Activated CD4-positive, alpha-beta T cell treated with anti-CD3 and anti-CD28 coated beads, Interleukin-2, amount 50 U/mL, for 1 hour (primary cell): ENCODE results near the gene CNTNAP5.

ENCODE experiments used
- DNase-seq: peaks from one replicate; pipeline ENCODE4 v3.0.0-alpha.2; 2020

Gene CNTNAP5

DNA sequence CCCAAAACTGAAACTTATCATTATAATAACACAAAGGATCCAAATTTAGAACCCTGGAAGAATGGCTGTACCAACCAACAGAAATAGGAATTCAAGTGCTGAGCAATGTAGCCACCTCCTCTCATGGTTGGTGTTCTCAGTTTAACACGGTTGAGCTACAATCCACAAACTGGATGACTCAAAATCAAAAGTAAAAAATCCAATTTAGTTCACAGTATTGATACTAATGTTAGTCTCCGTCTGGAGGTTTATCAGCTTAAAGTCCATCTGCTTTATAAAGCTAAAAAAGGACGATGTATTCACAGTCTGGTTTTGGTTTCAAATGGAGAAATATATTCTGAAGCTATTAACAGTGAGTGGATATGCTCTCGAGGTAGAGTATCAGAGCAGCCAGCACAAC, 40.5 kb downstream of the CNTNAP5 start:
- no peak for DNase-seq

DNA sequence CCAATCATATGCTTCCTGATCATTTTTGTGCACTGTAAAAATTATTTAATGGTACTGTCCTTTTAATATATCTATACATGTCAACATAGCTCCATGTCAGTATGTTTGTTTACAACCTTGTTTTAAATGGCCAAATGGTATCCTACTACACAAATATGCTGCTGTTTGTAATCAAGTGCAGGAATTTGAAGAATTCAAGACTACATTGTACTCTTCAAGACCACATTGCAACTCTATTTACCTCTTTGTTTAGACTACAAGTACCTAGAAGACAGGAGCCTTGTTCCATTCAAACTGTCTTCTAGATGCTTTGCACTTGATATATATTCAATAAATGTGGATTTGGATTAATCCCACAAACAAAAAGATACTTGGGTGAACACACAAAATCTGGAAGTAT, 41.7 kb downstream of the CNTNAP5 start:
- no peak for DNase-seq

DNA sequence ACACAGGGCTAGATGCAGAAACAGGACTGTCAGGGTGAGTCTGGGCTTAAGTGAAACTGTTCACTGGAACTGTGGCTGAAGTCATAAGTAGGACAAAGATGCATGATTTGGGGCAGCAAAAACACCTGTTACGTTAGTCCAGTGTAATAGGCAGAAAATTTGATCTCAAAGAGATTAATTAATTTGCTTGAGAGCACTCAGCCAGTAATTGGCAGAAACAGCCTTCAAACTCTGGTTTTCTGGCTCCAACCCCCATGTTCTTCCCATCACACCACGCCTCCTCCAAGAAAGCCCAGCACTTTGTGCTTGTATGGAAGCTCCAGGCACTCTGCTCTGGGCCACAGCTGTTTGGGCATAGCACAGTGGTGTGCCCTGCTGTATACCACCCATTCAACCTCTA, 54.0 kb downstream of the CNTNAP5 start:
- DNase-seq = no peak

DNA sequence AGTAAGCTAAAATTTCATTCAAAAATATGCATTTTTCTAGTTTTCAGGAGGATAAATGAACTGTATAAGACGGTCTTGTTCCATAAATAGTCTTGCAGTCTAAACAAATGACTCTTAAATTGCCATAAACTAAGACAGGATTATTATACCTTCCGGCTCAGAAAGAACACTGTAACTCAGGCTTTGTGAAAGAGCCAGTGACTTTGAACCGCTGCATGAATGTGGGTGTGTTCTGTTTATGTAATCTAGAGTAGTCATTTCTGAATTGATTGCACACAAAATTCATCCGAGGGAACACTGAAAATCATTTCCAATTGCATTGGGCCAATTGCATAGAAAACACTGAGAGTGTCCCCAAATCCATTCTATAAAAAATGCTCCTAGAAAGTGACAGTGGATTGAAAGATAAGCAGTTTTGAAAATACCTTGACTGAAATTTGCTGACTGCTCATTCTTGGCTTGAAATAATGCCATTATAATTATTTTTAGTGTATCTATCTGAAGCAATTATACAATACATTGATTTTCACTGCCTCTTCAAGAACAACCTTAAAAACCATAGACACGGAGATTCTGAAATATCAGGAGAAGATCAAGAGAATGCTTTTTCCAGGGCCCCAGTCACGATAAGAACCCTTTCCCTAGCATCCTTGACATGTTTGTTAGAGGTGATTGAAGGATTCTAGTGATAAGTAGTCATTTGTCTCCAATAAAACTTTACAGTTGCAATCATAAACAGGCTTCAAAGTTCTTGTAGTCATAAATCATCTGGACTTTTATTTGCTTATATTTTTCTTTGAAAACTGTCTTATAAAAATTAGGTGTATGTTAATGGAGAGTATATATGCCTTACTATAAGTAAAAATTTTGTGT, 55.4 kb downstream of the CNTNAP5 start:
- no peak for DNase-seq

DNA sequence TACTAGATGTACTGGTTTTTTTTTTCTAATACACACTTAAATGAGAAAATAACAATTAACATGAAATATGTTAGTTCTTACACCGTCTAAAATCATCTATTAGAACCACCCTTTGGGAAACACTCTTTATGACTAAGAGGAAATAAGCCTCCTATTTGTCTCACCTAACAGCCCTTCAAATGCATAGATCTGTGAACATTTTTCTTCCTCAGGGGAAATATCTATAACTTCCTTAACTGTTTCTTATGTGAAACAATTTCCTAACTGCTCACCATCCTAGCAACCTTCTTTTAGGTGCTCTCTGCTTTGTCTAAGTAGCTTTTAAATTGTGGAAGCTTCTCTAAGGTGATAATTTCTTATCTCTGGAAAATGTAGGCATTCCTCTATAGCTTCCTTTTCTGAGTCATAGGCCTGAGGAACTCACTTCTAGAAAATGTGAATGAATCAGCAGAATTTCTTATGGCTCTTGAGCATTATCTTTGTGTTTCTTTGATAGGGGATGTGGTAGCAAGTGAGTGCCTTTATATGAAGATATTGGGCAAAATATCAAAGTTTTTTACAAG, 56.1 kb downstream of the CNTNAP5 start:
- DNase-seq = no peak

DNA sequence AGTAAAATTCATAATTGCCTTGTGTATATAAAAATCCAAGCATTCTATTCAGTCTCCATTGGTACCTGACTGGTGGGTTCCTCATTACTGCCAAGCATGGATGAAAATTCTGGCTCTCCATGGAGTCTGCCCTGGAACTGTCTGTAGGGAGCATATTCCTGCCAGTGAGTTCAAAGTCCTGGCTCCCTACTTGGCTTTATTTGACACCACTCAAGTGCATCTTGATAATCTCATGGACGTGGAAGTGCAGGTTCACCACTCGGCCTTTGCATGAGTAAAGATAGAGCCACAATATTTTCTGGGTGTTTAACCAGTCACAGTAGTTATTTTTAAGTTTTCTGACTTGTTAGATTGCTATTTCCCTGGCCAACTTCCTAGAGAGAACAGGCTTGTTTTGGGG, 63.5 kb downstream of the CNTNAP5 start:
- DNase-seq = no peak

DNA sequence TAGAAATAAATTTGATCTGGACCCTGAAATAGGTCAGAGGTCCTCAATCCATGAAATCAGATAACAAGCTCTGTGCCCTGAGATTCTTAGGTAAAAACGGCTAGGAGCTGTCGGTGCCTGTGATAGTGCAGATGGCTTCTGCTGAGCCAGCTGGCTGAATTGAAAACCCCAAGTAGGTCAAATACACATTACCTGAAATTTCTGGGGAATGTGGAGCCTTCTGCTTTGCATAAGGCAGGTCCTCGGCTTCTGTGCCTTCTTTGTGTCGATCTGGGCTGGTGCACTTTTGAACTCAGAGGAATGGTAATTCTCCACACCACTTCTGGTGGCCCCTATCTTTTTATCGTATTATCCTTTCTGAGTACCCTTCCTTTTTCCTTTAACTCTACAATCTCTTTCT, 66.6 kb downstream of the CNTNAP5 start:
- DNase-seq = no peak

DNA sequence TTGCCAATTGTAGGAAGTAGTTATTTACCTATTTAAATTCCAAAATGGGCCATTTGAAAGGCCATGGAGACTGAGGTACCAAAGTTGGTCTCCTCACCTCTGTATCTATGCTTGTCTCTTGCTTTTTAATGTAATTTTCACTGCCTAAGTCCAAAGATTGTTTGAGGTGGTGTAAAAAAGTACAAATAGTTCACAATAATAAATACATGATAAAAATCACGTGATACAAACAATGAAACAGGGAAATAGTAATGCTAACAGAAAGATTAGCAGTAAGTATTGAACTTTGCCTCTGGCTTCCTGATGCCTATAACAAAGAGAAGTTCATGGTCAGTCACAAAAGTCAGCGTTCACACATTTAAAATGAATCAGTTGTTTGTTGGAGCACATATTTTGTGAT, 67.6 kb downstream of the CNTNAP5 start:
- no peak for DNase-seq

DNA sequence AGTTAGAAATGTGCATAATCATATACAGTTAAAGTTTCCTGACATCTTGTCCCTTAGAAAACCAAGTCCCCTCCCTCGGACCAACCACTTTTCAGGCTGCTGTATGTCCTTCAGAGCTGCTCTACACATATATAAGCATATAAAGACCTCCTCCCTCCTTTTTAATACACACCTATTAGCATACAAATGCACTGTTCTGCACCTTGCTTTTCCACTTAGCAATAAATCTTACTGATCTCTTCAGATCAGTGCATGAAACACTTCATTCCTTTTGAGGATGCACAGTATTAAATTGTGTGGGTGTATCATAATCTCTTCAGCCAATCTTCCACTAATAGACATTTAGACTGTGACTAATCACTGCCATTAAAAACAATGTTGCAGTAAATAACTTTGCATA, 79.8 kb downstream of the CNTNAP5 start:
- DNase-seq = no peak

DNA sequence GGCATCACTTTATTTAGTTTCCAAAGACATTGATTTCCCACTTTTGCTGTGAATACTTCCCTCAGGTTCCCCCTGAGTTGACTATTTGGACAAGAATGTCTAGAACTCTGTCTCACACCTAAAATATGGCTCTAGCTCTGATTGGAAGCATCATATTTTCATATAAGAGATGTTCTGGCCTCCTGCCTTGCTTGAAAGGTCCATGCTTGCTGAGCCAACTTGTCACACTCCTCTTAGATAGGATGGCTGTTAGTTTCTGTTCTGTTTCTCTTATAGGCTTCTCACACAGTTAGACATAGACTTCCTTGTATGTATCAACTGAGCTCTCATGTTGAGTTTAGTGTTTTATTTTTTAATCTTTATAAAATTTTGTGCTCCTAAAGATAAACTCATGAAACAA, 87.1 kb downstream of the CNTNAP5 start:
- no peak for DNase-seq

DNA sequence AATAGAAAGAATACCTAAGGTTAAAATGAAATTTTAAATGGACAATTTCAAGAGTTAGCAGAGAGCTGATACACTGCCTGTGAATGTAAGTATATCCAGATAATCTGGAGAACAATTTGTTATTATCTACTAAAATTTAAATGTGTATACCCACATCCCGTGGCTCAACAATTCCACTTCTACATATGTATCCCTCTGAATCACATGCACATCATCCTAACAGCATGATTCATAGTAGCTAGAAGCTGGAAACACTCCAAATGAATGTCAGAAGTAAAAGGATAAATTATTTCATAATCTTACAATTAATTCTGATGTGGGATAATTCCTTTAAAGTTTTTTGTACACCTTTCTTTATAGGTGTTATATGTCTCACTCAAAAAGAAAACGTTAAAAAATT, 87.9 kb downstream of the CNTNAP5 start:
- DNase-seq = no peak

DNA sequence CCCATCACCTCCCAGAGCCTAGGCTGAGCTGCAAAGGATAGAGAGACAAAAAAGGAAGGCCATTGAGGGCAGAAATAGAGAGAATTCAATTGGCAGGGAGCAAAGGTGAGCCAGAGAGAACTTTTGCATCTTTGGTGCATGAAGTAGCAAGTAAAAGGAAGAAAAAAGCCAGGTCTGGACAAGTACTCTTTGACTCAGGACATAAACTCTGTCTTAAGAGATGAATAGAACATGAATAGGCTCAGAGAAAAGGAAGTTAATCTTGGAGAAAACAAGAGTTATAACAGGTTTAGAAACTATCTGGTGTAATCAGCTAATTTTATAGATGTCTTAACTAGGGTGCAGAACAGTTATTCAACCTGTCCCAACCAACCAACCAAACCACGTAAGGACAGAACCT, 95.2 kb downstream of the CNTNAP5 start:
- no peak for DNase-seq

DNA sequence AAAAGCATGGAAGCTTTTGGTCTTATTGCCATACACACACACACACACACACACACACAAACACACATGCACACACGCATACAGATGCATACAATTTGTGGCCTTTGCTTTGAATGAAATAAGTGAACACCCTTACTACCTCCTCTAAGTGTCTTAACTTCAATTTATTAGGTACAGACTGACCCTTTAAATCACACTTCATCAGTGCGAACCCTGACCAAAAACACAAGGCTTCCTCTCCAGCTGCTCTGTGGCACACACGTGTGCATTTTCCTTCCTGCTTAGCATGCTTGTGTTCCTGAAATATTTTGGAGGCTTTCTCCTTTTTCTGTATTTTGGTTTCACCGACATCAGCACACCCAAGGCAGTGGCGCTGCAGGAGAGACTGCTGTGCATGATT, 96.0 kb downstream of the CNTNAP5 start:
- no peak for DNase-seq

DNA sequence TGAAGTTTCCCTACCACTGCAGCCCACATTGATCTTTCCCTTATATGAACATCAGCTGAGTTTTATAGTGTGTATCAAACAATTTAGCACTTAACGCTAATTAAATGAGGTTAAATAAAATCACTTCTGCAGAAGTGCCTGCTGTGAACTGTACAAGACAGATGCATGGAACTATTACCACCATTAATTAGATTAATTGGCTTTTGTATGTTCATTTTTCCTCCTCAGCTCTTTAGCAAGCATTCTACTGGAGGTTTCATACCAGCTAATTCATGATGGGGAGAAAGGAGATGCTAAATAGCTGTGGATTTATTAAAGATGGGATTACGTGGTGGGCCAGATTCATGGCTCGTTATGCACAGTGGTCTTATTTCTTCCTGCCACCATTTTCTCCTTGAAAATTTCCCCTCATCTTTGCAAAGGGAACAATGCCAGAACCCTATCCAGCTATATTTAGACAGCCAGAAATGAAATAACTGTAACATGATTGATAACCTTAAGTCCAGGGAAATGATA, 96.7 kb downstream of the CNTNAP5 start:
- DNase-seq = no peak

DNA sequence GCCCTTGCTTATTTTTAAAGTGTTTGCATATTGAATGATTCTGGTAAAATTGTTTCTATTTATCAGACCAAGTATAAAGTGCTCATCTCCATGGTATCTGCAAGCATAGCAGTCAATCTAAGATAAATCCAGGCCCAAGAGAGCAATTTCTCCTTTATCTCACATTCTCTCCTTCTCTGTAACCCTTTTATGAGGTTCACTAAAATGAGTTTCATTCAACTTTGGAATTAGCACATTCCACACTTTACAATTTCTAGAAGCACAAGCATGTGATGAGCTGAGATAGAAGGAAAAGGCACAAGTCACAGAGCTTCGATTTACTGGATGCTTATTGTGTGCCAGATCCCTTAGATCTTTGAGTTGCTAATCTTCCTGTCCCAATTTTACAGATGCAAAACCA, 97.3 kb downstream of the CNTNAP5 start:
- no peak for DNase-seq

DNA sequence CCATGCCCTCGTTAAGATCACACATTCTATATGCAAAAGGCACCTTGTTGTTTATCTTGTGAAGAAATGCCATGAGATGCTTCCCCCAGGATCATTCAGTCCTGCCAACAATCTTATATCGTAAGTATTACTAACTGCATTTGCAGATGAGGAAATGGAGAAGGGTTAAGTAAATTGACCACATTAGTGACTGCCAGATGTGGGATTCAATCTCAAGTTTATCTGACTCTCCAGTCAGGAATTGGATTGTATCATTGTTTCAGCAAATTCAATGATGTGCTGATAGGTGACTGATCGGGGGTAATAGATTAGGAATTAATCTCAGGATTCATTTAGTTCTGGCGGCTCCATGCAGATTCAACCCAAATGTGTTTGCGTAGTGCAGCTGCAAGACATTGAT, 106.2 kb downstream of the CNTNAP5 start:
- no peak for DNase-seq

DNA sequence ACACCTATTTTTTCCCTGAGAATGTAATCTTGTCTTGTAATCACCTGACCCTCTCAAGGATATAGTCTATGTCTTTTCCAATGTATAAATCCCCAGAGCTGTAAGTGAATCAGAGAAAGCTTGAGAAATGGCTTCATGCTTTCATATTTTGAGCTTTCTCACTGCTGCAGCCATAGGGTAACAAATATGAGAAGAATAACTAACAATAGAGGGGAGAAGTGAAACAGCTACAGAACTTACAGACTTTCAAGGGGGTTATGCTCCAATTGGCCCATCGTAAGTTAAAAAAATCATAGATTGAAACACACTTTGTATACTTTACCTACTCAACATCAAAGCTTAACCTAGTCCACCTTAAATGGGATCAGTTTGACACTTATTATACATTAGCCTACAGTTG, 111.0 kb downstream of the CNTNAP5 start:
- DNase-seq = no peak

DNA sequence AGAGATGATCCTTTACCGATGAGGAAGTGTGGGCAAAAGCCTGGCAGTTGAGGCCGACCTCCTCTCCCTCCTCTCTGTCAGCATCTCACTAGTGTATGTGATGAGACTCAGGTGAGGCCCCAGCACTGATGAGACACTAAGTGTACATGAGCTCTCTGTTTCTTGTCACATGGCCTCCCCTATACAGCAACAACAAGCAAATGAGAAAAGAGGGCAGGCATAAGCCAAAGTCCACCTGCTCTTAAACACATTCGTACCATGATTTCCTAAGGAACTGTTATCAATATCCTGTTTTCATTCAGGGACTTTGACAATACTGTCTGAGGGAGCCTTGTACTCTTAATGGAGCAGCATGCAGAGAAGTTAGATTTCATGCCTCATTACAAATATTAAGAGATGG, 113.0 kb downstream of the CNTNAP5 start:
- no peak for DNase-seq

DNA sequence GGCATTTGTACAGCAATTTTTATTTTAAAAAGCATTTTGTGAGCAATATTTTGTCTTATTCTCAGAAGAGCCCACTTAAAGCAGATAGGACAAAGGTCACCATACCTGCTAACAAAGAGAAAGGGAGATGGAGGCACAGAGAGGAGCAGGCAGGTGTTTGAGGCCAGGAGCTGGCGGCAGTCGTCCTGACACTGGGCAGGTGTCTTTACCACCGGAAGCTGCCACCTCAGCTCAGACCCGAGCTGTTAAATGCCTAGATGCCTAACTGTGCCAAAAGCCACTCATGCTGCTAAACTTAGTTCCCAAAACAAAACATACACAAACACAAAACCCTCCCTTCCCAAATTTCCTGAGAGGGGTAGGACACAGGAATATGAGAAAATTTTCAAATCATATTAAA, 120.9 kb downstream of the CNTNAP5 start:
- no peak for DNase-seq

DNA sequence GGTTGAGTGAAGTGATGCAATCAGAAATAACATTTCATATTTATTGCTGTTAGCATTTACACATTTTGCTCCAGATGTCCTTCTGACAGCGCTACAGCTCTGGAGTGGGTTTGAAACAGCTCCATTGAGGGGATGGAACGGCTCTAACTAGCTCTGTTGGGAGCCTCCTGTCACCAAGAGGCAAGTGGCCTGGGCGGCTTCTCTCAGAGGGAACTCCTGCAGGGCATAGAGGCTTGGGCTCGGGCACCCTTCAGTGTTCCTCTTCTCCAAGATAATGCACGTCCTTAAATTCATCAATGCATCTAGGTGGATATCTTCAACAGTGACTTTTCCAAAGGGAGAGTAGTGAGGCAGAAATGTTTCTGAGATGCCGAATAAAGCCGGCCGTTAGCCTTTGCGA, 122.5 kb downstream of the CNTNAP5 start:
- no peak for DNase-seq

DNA sequence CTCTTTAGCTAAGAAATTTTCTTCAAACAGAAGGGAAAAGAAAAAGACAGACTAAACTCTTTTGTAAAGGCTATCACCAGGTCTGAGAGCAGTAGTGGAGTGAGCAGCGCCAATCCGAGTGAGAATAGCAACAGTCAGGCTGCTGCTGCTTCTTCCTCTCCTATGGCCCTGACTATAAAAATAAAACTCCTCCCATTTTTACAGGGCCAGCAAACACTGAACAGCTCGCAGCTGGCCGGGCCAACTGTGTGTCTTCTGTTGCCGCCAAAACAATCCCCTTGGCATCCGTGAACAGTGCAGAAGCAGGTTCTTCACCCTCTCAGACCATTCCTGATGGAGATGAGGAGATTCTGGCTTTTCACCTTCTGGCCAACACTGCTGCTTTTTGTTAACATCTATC, 124.5 kb downstream of the CNTNAP5 start:
- DNase-seq = no peak

DNA sequence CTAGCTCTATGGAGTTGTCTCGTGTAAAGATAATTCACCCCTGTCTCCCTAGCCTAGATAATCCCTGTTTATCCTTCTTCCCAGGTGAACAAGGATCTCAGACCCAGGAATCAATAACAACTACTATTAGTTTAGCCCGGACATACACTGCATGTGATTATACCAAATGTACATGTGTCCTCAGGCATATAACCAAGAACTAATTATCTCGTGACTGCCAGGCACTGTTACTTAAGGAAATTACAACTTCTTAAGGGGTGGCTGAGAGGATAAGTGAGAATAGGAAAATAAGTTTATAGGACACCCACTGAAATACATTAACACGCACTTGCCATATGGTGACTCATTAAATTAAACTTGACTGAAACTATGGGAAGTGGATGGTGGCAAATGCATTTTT, 126.6 kb downstream of the CNTNAP5 start:
- no peak for DNase-seq

DNA sequence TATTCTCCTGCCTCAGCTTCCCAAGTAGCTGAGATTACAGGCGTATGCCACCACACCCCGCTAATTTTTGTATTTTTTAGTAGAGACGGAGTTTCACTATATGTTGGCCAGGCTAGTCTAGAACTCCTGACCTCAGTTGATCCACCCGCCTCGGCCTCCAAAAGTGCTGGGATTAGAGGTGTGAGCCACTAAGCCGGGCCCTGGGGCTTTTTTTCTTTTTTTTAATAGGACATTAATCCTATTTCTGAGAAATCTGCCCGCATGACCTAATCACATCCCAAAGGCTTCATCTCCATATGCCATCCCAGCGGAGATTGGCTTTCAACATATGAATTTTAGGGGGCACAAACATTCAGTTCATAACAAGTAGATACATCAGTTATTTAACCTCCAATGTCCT, 128.6 kb downstream of the CNTNAP5 start:
- DNase-seq = no peak

DNA sequence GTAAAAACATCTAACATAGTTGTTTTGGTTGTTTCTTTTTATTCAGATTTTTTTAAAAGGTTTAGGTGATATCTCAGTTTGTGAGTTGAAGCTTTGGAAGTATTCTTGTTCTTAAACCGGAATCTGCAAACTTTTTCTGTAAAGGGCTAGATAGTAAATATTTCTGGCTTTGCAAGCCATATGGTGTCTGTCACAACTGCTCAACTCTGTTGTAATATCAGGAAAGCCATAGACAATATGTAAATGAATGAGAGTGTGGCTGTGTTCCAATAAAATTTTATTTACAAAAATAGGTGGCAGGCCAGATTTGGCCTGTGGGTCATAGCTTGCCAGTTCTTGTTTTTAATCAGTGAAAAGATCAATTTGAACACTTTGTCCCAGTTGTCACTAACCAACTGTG, 134.1 kb downstream of the CNTNAP5 start:
- DNase-seq = no peak

DNA sequence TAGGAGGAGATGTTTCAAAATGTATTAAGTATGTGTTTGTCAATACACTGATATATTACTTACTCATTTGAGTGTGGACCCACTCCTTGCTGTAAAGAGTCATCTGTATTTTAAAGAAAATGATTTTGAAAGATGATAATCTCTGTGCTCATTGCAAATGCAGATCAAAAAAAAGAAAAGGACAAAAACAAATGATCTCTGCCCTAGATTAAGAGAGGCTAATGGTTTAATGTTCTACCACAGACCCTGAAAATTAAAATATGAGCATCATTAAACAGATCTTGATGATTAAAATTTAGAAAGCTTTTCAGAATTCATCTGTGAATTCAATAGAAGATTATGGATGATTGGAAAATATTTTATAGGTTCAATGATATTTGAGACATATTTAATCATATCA, 136.5 kb downstream of the CNTNAP5 start:
- no peak for DNase-seq
